ENCODE results near the gene AGAP1. TPM values are rescaled to one million over a fixed set of nuclear protein-coding genes. Genes with fewer than 3 reads are reported as not detected.

The AGAP1 gene
- total RNA-seq, 1 donor from 2014 or later, result 46.3 TPM

DNA sequence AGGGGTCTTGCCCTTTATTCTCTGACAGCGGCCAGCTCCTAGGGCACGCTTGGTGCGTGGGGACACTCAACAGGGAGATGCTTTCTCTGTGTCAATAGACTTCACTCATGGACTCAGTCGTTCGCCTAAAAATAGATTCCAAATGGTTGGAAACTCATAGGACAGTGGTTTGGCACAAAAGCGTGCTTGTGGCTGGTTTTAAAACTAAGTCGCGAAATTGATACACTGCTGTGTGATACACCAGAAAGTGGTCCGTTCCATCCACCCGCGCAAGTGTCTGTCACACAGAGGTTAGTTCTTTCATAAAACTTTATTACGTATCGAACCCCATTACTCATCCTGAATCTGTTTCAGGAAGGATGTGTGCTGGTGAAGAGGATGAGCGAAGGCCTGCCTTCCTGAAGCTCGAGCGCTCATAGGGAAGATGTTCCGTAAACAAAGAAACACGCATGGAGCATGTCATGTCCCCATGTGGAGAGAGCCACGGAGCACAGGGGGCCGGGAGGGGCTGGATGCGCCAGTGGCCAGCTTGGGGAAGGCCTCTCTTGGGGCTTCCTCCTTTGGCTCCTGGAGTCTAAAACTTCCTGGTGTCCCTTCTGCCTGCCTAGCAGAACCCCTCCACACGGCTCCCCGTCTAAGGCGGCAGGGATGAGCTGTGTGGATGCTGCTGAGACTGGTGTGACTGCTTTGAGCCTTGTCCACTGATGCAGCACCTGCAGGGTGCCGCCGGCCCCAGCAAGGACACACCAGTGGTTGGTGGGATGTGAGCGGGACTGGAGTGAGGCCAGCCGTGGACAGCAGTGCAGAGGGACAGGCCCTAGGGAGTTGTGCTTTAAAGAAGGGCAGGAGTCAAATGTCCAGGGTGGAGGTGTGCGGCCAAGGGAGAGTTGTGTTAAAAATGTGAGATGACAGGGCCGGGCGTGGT is 467.1 kb downstream of the AGAP1 start:
- Mint-ChIP-seq H3K36me3 (peaks cover 32% of the 10 kb centered on the region), H3K4me1 (ENCODE audit: unreplicated experiment) (peaks cover 5% of the 10 kb centered on the region), H3K9me3 (no peaks in the 10 kb centered on the region), H3K4me3 (no peak overlapping the region), H3K27ac (peak overlapping the region; percentile 55), H3K27me3 (no peaks in the 10 kb centered on the region)
- no peak for DNase-seq (ENCODE audit: extremely low spot score, unreplicated experiment)
- TF ChIP-seq CTCF (conservative IDR thresholded peaks at IDR 0.05), result no peak

DNA sequence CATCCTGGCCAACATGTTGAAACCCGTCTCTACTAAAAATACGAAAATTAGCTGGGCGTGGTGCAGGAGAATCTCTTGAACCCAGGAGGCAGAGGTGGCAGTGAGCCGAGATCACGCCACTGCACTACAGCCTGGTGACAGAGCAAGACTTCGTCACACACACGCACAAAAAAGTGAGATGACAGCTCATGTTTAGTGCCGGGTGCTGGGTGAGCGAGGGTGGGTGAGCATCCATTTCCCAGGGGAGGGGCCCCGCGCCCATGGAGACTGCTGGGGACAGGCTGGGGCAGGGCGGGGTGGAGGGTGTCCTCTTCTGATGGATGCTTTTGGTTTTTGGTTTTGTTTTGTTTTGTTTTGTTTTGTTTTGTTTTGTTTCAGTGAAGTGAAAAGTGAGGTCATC is 467.9 kb downstream of the AGAP1 start:
- DNase-seq (ENCODE audit: extremely low spot score, unreplicated experiment), result no peak
- H3K36me3 Mint-ChIP-seq, result peaks cover 32% of the 10 kb centered on the region
- no peak overlapping the region for H3K4me3 Mint-ChIP-seq

GRCh38 chr2:235963853-235964577 is 470.2 kb downstream of the AGAP1 start:
- DNase-seq (ENCODE audit: extremely low spot score, unreplicated experiment), result no peak
- H3K9me3 Mint-ChIP-seq, result no peaks in the 10 kb centered on the region
- peaks cover 2% of the 10 kb centered on the region for H3K4me1 Mint-ChIP-seq (ENCODE audit: unreplicated experiment)
- no peak overlapping the region for H3K4me3 Mint-ChIP-seq
- no peaks in the 10 kb centered on the region for H3K27me3 Mint-ChIP-seq
- H3K36me3 Mint-ChIP-seq, result peaks cover 31% of the 10 kb centered on the region
- no peak for TF ChIP-seq CTCF (conservative IDR thresholded peaks at IDR 0.05)
- no peak overlapping the region for H3K27ac Mint-ChIP-seq

More for the DNA sequence above, 467.9 kb downstream of the AGAP1 start:
- H3K9me3 Mint-ChIP-seq, result no peaks in the 10 kb centered on the region
- TF ChIP-seq CTCF (conservative IDR thresholded peaks at IDR 0.05), result no peak
- H3K27ac Mint-ChIP-seq, result no peak overlapping the region
- H3K4me1 Mint-ChIP-seq (ENCODE audit: unreplicated experiment), result peaks cover 5% of the 10 kb centered on the region
- no peaks in the 10 kb centered on the region for H3K27me3 Mint-ChIP-seq

- Mint-ChIP-seq H3K4me3 (no peak overlapping the region), H3K27ac (peak overlapping the region; percentile 41), H3K36me3 (peaks cover 31% of the 10 kb centered on the region), H3K9me3 (no peaks in the 10 kb centered on the region), H3K27me3 (no peaks in the 10 kb centered on the region), H3K4me1 (ENCODE audit: unreplicated experiment) (no peaks in the 10 kb centered on the region)
- DNase-seq (ENCODE audit: extremely low spot score, unreplicated experiment), result no peak
- no peak for TF ChIP-seq CTCF (conservative IDR thresholded peaks at IDR 0.05)
These were observed 471.0 kb downstream of the AGAP1 start for GRCh38 chr2:235964787-235965390.

GRCh38 chr2:235966396-235966795 is 472.6 kb downstream of the AGAP1 start:
- TF ChIP-seq CTCF (conservative IDR thresholded peaks at IDR 0.05), result no peak
- Mint-ChIP-seq H3K4me1 (ENCODE audit: unreplicated experiment) (no peaks in the 10 kb centered on the region), H3K9me3 (no peaks in the 10 kb centered on the region), H3K27ac (no peak overlapping the region), H3K4me3 (no peak overlapping the region), H3K36me3 (peaks cover 27% of the 10 kb centered on the region), H3K27me3 (no peaks in the 10 kb centered on the region)
- no peak for DNase-seq (ENCODE audit: extremely low spot score, unreplicated experiment)

All from type B pancreatic cell (in vitro differentiated cells).